ENCODE data around the gene HERC5. TPM values are rescaled to one million over a fixed set of nuclear protein-coding genes. Genes with fewer than 3 reads are reported as not detected.
"Not testable (repeated sequence)": the region's sequence is repeated elsewhere in the genome, so short reads cannot be mapped to it uniquely, and the experiment has no call there.

Gene HERC5
- total RNA-seq, 4 donors from 2014 or later: 8.1 to 9.7 (median 8.7) TPM

DNA sequence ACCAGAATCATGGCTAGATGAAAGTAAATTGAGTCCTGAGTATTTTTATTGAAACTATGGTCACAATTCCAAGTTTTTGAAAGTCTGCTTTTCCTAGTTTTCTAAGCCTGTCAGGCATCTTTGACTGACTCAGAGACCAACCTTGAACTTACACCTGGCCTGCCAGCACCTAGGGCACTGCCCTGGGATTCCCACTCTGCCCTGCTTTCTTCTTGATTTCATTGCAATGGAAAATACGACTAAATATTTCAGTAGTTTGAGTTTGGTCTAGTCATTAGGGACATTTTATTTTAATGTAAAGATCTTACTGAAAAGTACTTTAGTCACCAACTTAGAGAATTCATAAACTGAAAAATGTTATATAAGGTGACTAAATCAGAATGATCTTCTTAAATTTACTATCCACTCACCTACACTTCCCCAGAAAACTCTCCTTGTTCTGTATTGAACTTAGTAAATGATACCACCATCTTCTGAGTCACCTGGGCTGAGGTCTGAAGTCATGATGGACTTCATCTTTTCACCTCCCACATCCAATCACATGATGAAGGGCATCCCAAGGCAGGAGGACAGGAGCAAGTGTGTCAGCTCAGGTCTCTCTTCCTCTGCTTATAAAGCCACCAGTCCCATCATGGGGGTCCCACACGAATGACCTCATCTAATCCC lies 78.3 kb downstream of the HERC5 start:
- intact Hi-C loops (cut with DNase I): loop anchor here (10.0 kb wide), 1 partner anchor 490 kb away; no protein-coding TSS in a partner anchor
- Histone ChIP-seq H3K4me1 (peaks cover 0 to 9% of the 10 kb centered on the region in 2 donors), H3K27me3 (no peaks in the 10 kb centered on the region), H3K36me3 (no peaks in the 10 kb centered on the region), H3K4me3 (replicated peaks in 1 of 3) (no peak overlapping the region), H3K27ac (no peak overlapping the region), H3K9me3 (no peaks in the 10 kb centered on the region)
- DNase-seq: no peak
- no peak for TF ChIP-seq POLR2A (IDR thresholded peaks at IDR 0.05)
- TF ChIP-seq, protein P1, sequence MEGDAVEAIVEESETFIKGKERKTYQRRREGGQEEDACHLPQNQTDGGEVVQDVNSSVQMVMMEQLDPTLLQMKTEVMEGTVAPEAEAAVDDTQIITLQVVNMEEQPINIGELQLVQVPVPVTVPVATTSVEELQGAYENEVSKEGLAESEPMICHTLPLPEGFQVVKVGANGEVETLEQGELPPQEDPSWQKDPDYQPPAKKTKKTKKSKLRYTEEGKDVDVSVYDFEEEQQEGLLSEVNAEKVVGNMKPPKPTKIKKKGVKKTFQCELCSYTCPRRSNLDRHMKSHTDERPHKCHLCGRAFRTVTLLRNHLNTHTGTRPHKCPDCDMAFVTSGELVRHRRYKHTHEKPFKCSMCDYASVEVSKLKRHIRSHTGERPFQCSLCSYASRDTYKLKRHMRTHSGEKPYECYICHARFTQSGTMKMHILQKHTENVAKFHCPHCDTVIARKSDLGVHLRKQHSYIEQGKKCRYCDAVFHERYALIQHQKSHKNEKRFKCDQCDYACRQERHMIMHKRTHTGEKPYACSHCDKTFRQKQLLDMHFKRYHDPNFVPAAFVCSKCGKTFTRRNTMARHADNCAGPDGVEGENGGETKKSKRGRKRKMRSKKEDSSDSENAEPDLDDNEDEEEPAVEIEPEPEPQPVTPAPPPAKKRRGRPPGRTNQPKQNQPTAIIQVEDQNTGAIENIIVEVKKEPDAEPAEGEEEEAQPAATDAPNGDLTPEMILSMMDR (IDR thresholded peaks at IDR 0.05): no peak
- WGBS, 2 donors: 81 to 93% methylated on average over 2 of the region's 2 CpGs

DNA sequence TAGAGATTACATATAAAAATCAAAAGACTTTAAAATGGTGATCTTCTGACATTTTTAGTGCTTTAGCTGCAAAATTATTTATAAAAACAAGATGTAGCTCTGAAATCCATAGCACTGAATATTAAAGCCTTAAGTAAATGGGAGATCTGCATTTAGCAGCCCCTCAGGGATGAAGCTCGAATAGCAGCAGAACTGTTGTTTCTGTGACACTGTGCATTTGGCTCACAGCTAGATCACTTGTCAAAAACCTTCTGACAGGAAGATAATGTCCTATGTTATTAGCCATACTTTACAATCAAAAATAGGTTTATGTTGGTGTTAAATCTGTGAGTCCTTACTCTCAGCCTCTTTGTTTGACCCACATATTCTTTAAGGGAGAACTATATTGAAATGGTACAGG lies 80.8 kb downstream of the HERC5 start:
- Histone ChIP-seq H3K4me1 (peaks cover 0 to 9% of the 10 kb centered on the region in 2 donors), H3K4me3 (replicated peaks in 1 of 3) (no peak overlapping the region), H3K9me3 (no peaks in the 10 kb centered on the region), H3K27me3 (no peaks in the 10 kb centered on the region), H3K36me3 (no peaks in the 10 kb centered on the region), H3K27ac (no peak overlapping the region)
- no peak for TF ChIP-seq POLR2A (IDR thresholded peaks at IDR 0.05)
- TF ChIP-seq, protein P1 (IDR thresholded peaks at IDR 0.05): no peak
- no peak for DNase-seq
- 89 to 94% methylated on average over 1 of the region's 1 CpG for WGBS, 2 donors
- intact Hi-C loops (cut with DNase I): loop anchor here (10.0 kb wide), 1 partner anchor 487 kb away; no protein-coding TSS in a partner anchor

DNA sequence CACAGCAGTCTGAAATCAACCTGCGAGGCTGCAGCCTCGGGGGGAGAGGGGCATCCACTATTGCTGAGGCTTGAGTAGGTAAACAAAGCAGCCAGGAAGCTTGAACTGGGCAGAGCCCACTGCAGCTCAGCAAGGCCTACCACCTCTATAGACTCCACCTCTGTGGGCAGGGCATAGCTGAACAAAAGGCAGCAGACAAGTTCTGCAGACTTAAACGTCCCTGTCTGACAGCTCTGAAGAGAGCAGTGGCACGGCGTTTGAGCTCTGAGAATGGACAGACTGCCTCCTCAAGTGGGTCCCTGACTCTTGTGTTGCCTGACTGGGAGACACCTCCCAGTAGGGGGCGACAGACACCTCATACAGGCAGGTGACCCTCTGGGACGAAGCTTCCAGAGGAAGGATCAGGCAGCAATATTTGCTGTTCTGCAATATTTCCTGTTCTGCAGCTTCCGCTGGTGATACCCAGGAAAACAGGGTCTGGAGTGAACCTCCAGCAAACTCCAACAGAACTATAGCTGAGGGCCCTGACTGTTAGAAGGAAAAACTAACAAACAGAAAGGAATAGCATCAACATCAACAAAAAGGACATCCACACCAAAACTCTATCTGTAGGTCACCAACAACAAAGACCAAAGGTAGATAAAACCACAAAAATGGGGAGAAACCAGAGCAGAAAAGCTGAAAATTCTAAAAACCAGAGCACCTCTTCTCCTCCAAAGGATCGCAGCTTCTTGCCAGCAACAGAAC lies 82.6 kb downstream of the HERC5 start:
- not testable (repeated sequence) for H3K4me1 ChIP-seq; H3K9me3 ChIP-seq; H3K27ac ChIP-seq; H3K36me3 ChIP-seq; H3K27me3 ChIP-seq; H3K4me3 ChIP-seq (replicated peaks in 1 of 3)
- DNase-seq: peak; percentile 91 to 94
- TF ChIP-seq POLR2A (IDR thresholded peaks at IDR 0.05): peak in 1 of 2 donors; percentile 33
- TF ChIP-seq, protein P1 (IDR thresholded peaks at IDR 0.05): peak; percentile 49 to 88 (median 85)
- 17 to 33% methylated on average over 6 to 7 of the region's 9 CpGs for WGBS, 2 donors
- intact Hi-C loops (cut with DNase I): loop anchor here (5.0 to 10.0 kb wide), 2 partner anchors 118 to 485 kb away; no protein-coding TSS in a partner anchor

DNA sequence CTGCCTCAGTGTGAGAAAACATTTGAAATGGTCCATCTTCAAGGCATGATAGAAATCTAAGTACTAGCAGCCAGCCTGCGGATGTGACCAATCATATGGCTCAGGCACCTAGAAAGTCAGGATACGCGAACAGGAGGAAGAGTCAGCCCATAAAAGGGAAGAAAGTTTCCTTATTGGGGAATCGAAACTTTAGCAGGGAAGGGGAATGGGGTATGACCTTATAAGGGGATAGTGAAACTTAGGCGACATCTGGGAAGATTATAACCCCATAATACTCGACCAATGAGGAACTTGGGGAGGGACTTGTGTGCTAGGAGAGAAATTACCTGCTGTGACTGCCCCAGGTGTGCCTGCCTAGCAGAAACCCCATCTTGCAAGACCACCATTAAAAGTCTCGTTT lies 92.9 kb downstream of the HERC5 start:
- TF ChIP-seq, protein P1 (IDR thresholded peaks at IDR 0.05): no peak
- TF ChIP-seq POLR2A (IDR thresholded peaks at IDR 0.05): no peak
- no peaks in the 10 kb centered on the region for H3K4me1 ChIP-seq
- H3K27ac ChIP-seq: no peak overlapping the region
- intact Hi-C loops (cut with DNase I): no loop called here
- no peaks in the 10 kb centered on the region for H3K27me3 ChIP-seq
- H3K4me3 ChIP-seq (replicated peaks in 1 of 3): no peak overlapping the region
- no peak for DNase-seq
- H3K9me3 ChIP-seq: no peaks in the 10 kb centered on the region
- WGBS, 2 donors: 88 to 99% methylated on average over 7 of the region's 7 CpGs
- H3K36me3 ChIP-seq: no peaks in the 10 kb centered on the region

Other genes starting within 250 kb of the HERC5 start
- 10 to 100 TPM; 28.4 to 66.5 (median 46.2) TPM for gene PPM1K, start 172.6 kb upstream of the HERC5 start, total RNA-seq
- 10 to 100 TPM in 2 of 4 donors, 1 to 10 TPM in 2; 6.7 to 14.0 (median 9.6) TPM for gene HERC6, start 78.3 kb upstream of the HERC5 start, total RNA-seq
- gene PYURF, start 66.7 kb downstream of the HERC5 start, total RNA-seq: 100 to 1,000 TPM in 2 of 4 donors, 10 to 100 TPM in 2; 84.7 to 154 (median 98.0) TPM
- 10 to 100 TPM; 37.4 to 75.4 (median 47.8) TPM for gene HERC3, start 135.4 kb downstream of the HERC5 start, total RNA-seq
- gene NAP1L5, start 240.7 kb downstream of the HERC5 start, total RNA-seq: 10 to 100 TPM; 14.1 to 16.3 (median 16.2) TPM